GM21723 (cell line): ENCODE results near the gene PRRC2B.
"Not testable (repeated sequence)": the region's sequence is repeated elsewhere in the genome, so short reads cannot be mapped to it uniquely, and the experiment has no call there.

Source experiments
- ATAC-seq: cut with Tn5 transposase; IDR thresholded peaks from one replicate; pipeline ENCODE4 v1.9.1; 2021; ENCODE audit warnings: mild to moderate bottlenecking, moderate library complexity; ENCODE audit not compliant: unreplicated experiment

The PRRC2B gene

GRCh38 chr9:131467214-131467935, 73.5 kb downstream of the PRRC2B start:
- no peak for ATAC-seq

- no peak for ATAC-seq
Measured at GRCh38 chr9:131468031-131468430, 74.1 kb downstream of the PRRC2B start.

DNA sequence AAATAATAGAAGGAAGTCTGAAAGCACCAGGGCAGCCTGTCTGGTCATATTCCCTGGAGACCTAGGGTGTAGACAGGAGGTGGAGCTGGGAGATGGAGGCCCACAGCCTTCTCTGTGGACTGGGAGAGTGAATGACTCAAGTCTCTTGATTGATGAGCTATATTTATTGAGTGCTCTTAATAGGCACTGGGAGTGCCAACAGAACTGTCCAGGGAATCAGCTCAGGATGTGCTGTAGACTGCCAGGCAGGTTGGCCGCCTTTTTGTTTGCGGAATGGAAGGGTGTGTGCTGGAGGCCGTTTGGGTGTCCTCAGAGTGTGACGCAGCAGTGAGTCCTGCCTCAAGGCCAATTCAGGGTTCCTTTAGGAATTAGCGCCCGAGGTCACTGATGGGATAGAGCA, 75.5 kb downstream of the PRRC2B start:
- ATAC-seq = no peak

- ATAC-seq = no peak
Measured at GRCh38 chr9:131469951-131470350, 76.1 kb downstream of the PRRC2B start.

GRCh38 chr9:131470581-131470991, 76.7 kb downstream of the PRRC2B start:
- ATAC-seq = no peak

GRCh38 chr9:131472085-131472484, 78.2 kb downstream of the PRRC2B start:
- not testable (repeated sequence) for ATAC-seq

DNA sequence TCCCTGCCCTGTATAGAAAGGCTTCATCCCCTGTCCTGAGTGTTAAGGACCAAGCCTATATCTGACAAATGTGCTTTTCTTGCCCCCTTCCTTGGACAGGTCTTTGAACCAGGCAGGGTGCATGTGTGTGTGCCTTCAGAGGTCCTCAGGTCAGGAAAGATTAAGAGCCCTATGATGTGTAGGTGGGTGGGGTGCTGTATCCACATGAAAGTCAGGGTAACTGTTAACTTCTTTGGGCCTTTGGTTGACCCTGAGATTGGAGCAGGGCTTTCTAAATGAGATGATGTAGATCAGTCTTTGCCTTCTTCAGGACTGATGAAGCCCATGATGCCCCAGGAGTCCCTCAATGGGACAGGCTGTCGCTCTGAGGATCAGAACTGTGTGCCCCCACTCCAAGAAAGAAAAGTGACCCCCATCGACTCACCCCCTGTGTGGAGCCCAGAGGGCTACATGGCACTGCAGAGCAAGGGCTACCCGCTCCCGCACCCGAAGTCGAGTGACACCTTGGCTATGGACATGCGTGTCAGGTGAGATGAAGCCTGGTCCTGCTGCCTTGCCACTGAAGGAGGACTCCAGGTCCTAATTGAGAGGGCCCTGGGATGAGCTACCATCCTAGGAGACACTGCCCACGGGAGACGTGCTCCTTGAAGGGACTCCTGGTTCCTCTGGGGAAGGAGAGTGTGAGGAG, 79.5 kb downstream of the PRRC2B start:
- no peak for ATAC-seq

- ATAC-seq = no peak
Measured at GRCh38 chr9:131473891-131474290, 80.0 kb downstream of the PRRC2B start.

DNA sequence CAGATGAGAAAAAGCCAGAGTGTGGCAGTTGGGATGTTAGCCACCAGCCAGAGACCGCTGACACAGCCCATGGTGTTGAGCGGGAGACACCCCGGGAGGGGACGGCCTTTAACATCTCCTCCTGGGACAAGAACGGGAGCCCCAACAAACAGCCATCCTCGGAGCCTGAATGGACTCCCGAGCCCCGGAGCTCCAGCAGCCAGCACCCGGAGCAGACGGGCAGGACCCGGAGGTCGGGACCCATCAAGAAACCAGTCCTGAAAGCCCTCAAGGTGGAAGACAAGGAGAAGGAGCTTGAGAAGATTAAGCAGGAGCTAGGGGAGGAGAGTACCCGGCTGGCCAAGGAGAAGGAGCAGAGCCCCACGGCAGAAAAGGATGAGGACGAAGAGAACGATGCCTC, 80.8 kb downstream of the PRRC2B start:
- ATAC-seq = no peak

DNA sequence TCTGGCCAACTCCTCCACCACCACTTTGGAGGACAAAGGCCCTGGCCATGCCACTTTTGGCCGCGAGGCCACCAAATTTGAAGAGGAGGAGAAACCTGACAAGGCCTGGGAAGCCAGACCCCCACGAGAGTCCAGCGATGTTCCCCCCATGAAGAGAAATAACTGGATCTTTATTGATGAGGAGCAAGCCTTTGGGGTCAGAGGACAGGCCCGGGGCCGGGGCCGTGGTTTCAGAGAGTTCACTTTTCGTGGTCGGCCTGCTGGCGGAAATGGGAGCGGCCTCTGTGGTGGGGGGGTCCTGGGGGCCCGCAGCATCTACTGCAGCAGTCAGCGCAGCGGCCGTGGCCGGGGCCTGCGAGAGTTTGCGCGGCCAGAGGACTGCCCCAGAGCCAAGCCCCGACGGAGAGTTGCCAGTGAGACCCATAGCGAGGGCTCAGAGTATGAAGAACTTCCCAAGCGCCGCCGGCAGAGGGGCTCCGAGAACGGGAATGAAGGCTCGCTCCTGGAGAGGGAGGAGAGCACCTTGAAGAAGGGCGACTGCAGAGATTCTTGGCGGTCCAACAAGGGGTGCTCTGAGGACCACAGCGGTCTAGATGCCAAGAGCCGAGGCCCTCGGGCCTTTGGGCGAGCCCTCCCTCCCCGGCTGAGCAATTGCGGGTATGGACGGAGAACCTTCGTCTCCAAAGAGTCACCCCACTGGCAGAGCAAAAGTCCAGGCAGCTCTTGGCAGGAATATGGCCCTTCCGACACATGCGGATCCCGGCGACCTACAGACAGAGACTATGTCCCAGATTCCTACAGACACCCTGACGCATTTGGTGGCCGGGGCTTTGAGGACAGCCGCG, 81.4 kb downstream of the PRRC2B start:
- no peak for ATAC-seq

DNA sequence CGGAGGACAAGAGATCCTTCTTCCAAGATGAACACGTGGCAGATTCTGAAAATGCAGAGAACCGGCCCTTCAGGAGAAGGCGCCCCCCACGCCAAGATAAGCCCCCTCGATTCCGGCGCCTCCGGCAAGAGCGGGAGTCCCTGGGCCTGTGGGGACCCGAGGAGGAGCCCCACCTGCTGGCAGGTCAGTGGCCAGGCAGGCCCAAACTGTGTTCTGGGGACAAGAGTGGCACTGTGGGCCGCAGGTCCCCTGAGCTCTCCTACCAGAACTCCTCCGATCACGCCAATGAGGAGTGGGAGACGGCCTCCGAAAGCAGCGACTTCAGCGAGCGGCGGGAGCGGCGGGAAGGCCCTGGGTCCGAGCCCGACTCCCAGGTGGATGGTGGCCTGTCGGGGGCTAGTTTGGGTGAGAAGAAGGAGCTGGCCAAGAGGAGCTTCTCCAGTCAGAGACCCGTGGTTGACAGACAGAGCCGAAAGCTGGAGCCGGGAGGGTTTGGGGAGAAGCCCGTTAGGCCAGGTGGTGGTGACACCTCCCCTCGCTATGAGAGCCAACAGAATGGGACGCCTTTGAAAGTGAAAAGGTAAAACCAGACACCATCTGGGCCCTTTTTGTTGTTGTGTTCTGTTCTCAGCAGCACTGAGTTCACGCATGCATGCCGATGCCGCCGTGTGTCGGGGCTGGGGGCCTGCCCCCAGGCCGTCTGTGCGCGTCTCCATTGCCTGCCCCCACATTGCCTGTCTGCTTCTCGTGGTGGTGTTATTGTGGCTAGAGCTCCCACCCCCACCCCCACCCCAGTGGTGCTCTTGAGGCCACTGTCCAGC, 82.3 kb downstream of the PRRC2B start:
- ATAC-seq = no peak

- ATAC-seq = no peak
Measured at GRCh38 chr9:131476777-131477345, 83.0 kb downstream of the PRRC2B start.

DNA sequence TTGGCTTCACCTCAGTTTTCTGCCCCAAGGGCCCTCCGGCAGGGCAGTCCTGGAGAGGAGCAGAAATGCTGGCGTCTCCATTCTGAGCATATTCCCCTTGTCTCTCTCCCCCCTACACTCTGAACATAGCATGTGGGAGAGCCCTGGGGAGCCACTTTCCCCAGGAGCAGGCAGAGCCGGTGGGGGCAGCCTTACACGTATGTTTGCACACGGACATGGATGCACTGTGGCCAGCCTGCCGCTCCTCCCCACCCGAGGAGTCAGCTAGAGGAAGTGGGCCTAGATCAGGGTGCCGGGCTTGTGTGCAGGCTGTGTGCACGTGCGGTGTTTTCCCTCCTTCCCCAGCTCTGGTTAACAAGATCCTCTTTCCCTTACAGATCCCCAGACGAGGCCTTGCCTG, 83.5 kb downstream of the PRRC2B start:
- no peak for ATAC-seq

GRCh38 chr9:131477816-131478419, 84.0 kb downstream of the PRRC2B start:
- ATAC-seq = no peak

DNA sequence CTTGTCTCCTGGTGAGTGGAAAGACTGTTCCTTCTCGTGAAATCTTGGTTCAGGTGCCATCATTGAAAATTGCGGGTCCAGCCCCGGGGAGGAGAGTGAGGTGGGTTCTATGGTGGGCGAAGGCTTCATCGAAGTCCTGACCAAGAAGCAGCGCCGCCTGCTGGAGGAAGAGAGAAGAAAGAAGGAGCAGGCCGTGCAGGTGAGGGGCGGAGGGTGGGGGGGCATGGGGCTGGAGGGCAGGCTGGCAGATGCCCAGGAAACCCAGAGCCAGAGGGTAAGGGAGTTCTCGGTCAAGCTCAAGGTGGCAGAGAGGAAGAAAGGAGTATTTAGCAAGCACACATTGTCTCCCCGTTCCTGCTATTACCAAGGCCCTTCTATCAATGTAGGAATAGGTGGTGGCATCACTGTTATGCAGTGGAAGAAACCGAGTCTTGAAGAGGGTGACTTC, 84.6 kb downstream of the PRRC2B start:
- no peak for ATAC-seq

GRCh38 chr9:131478911-131479310, 85.0 kb downstream of the PRRC2B start:
- ATAC-seq = no peak

- no peak for ATAC-seq
Measured at GRCh38 chr9:131480258-131480657, 86.4 kb downstream of the PRRC2B start.

- ATAC-seq = no peak
Measured at GRCh38 chr9:131481441-131482342, 87.8 kb downstream of the PRRC2B start.
